Raji (cell line): ENCODE results near the gene TMBIM6.

Experiments used
- POLR2A ChIP-seq: IDR thresholded peaks from 2 replicates; pipeline ENCODE4 v1.6.1; 2011; ENCODE audit warnings: low read depth, low read length, control low read depth; ENCODE audit not compliant: insufficient read depth

The TMBIM6 gene

DNA sequence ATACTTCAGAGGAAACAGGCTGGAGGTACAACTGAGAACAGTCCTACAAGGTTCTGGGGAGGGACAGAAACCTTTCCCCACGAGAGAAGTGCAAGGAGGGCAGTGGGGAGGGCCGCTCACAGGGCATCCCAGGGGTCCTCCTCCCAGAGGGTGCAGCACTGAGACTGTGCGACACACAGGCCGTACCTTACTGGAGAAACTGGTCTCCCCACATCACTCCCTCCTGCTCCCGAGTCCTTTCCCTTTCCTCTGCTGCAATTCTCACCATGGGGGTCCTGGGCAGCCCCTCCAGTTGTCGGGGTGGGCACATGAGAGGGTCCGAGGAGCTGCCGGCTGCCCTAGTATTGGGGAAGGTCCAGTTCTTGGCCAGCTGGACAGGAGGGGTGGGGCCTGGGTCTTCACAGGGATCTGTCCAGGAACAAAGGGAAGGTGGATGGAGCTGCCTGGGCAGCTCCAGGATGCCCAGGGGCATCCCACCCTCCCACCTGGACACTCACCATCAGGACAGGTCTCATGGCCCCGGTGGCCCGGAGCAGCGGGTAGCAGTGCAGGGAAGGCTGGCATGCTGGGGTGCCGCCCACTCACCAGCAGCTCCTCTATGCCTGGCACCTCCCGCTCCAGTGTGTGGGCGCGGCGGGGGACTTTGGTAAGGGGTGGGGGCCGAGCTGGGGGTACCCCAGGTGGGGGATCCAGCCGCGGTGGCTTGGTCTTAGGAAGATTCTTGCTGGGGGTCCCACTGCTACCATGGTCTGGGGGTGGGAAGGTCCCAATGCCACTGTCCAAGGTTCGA is 51.0 kb downstream of the TMBIM6 start:
- TF ChIP-seq POLR2A: no peak

DNA sequence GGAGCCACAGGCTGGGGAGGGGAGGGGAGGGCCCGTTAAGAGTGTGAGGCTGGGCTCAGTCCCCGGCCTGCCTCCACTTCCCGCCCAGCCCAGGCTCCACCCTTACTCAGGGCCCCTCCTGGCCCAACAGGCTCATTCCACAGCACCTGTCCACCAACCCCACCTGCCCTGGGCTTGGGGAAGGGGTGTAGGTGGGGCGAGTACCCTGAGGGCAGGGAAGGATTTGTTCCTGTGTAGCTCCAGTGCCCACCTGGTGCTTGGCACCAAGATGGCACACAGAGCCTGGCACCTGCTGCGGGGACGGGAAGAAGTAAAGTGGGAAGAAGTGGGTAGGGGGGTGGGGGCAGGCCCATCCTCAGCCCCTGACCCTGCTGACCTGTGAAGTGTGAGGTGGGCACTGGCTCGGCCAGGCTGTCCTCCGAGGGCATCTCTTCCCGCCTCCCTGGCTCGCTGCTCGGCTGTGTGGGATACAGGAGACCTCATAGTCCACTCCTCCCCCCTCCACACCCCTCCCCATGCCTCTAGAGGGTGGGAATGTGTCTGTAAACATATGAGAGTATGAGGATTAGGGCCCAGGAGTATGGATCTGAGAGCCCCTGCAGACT is 51.7 kb downstream of the TMBIM6 start:
- no peak for TF ChIP-seq POLR2A

GRCh38 chr12:49793620-49794019 is 52.3 kb downstream of the TMBIM6 start:
- TF ChIP-seq POLR2A: no peak

GRCh38 chr12:49794021-49794420 is 52.7 kb downstream of the TMBIM6 start:
- no peak for TF ChIP-seq POLR2A

DNA sequence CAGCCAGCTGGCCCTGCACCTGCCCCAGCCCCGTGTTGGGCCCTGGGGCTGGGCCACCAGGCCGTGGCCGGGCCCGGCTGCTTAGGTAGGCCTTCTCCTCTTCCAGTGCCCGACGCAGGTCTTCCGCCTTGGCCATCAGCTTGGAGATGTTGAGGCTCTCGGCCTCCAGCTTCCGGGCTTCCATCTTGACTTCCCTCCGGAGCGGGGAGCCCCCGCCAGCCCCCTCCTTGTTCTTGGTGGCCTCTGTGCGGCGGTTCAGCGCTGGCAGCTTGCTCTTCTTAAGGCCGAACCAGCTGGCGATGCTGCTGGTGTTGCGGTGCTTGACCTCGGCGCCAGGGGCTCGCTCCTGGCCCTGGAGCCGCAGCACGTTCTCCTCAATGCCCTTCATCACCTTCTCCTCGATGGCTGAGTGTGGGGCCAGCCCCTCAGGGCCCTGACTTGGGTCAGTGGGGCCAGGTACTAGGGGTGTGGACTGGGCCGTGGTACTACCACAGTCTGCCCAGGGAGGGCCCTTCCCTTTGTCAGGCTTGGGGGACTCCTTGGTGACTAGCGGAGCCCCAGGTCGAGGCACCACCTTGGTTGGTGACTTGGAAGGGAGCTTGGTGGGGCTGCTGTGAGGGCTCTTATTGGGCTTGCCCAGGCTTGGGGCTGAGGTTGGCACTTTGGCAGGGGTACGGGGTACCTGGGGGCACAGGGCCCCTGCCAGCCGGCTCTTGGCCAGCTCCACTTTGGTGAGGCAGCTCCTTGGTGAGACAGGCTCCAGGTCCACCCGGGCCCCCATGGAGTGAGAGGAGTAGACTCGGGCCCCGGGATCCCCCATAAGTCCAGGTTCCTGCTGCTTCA is 53.7 kb downstream of the TMBIM6 start:
- TF ChIP-seq POLR2A: no peak

DNA sequence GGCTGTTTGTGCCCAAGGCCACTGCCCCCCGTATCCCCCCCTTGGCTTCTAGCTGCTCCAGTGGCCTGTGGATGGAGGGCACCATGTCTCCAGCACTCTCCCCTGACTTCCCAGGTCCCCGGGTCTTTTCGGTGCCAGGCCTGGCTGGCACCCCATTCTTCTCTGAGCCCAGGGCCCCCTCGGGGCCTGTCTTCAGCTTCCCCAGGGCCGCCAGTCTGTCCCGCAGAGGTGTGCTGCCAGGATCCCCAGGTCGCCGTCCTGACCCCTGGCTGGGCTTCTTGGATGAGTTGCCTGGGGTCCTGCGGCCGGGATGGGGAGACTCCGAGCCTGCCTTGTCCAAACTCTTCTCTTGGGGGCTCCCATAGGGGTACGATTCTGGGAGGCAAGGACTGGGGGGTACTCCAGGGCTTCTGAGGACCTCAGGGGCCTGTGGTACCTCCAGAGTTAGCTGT is 54.3 kb downstream of the TMBIM6 start:
- no peak for TF ChIP-seq POLR2A

GRCh38 chr12:49796155-49796554 is 54.8 kb downstream of the TMBIM6 start:
- no peak for TF ChIP-seq POLR2A

DNA sequence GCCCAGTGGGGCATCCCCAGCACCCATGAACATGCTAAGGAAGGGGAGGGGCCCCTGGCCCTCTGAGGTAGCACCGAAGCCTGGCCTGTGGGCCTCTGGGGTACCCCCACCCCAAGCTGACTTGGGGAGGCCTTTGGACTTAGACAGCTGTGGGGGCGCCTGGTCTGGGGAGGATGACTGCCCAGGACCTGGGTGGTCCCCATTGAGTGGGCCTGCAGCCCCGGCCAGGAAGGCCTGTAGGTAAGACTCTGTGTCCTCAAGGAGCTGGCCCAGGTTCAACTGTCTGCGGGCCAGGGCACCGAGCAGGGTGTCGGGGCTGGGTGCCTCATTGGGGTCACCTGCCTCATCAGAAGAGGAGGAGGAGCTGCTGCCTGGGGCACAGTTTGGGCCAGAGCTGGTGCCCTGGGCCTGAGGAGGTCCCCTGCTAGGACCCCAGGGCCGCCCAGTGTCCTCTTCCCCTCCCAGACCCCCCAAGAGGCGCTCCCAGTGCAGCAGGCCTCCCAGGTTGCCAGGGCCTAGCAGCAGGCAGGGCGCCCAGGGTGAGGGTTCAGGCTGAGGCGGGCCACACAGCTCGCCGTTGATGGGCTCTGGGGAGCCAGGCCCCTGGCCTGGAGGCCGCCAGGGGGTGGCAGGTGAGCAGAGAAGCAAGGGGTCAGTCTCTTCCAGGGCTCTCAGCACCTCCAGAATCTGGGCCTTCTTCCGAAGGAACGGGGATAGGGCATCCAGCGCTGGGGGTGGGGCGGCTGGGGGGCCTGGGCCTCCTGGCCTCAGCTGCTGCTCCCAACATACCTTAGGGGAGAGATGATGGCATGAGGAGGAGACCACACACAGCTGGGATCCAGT is 55.5 kb downstream of the TMBIM6 start:
- no peak for TF ChIP-seq POLR2A

DNA sequence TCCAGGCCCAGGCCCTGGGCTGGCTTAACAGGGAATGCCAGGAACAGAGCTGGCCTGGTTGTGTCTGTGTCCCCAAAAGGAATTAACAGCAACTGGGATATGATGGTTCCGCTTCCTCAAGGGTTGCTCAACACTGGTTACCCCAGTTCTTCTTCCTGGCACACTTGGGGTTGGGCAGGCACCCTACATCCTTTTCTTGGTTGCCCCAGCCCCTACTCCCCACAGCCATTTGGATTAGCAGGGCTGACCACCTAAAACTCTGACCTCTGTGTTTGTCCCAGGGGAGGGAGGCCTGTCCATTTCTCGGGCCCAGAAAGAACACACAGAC is 56.1 kb downstream of the TMBIM6 start:
- no peak for TF ChIP-seq POLR2A

DNA sequence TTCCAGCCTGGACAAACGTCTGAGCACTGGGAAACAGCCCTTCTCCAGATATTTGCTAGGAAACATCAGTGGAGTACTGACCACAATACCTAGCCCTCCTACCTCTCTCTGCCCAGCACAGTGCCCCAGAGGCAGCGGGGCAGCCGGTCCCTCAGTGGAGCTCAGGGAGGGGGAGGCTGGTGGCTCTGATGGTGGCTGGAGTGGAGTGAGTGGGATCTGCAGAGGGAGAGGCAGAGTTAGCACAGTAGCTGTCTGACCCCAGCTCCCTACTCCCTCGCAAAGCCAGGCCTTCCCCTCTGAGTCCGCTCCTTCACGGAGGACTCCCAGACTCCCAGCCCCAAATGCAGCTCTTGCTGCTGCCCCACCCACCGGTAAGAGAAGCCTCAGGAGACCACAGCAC is 56.9 kb downstream of the TMBIM6 start:
- no peak for TF ChIP-seq POLR2A

DNA sequence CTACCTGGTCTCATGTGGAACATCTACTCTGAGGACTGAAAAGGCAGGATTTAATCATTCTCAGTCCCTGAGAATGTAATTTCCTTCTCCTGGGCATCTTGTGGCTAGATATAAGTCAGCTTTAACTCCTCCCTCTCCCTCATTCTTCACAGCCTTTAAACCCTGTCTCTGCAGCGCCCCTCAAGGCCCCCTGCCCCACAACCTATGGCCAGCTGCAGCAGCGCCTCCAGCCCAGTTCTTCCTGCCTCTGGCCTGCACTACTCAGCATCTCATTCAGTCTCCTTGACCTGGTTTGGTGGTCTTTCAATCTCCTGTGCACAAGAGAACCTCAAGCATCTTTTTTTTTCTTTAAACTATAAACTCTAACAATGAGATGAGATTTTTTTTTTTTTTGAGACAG is 57.6 kb downstream of the TMBIM6 start:
- TF ChIP-seq POLR2A: no peak

DNA sequence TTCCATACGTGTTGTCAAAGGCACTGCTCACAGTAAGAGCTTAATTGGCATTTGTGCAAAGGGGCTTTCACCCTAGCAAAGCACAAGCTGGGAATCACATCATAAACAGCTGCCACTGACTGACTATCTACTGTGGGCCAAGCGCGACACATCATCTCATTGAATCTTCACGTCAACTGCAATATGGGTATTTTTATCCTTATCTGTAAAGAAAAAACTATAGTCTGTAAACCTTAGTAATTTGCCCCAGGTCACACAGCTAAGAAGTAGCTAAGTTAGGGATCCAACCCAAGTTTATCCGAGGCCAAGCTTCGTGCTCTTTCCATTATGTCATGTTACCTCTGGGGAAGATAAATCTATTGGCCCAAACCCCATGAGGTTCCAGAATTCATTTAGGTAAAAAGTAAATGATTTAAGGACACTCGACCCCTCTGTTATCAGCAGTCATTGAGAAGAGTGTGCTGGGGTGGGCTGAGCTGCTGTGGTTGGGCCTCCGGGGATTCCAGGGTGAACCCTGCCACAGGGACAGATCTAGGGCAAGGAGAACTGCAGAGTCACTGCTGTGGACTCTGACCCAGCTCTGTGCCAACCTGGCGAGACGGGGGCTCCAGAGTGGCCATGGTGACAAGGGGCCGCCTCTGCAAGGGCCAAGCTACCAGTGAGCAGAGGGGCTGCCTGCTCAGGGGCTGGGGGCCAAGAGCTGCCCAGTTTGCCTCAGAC is 59.2 kb downstream of the TMBIM6 start:
- TF ChIP-seq POLR2A: no peak

DNA sequence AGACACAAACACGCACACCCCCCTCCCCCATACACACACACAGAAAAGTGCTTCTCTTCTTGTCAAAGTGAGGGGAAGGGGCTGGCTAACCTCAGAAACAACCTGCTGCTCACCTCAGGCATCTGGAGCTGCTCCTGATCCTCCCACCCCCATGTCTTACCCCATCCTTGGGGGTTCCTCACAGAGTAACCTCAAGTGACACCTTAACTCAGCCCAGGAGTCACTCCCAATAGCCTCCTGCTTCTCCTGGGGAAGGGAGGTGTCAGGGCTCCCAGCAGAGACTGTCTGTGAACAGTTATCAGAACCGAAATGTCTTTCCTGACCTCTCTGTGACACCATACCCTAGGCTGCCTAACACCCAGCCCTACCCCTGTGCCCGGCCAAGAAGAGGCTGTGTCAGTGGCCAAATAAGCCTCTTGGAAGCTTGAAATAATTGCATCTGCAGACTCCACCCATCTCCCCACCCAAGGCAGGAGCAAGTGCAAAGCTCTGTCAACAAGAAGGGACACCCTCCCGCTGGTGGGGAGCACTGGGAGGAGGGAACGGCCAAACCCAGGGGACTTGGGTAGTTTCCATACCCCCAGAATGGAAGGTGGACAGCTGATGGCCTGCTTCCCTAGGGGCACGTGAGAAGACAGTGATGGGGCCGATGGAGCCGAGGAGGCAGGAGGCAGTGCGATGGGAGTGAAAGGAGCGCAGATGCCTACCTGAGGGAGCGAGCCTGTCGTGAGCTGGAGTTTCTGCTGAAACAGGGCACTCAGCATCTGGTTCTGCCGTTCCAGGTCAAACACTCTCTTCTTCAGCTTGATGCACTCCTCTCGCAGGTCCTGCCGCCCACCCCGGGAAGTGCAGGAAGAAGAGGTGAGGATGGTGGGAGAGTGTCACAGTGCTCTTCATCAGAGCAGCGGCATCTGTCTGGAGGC is 60.0 kb downstream of the TMBIM6 start:
- no peak for TF ChIP-seq POLR2A
